ENCODE results near the gene MYO3B.
A peak's percentile ranks its signal among the peaks of the same experiment; 100 is the strongest.

Gene MYO3B

DNA sequence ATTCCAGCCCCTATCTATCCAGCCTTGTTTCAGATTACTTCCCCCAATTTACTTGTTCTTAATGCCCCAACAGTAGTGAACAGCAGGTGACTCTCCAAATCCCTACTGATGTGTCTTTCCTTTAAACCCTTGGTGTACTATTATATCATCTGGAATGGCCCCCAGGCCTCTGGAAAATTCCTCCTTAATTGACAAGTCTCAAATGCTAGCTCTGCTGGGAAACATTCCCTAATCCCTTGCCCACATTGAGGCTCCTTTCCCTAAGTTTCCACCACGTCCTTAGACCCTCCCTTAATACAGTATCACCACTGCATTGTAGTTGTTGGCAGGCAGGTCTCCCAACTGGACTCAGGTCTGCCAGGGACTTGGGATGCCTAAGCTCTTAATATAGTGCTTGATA is 41.0 kb downstream of the MYO3B start:
- H2BK5ac ChIP-seq (ENCODE audit: low read length), result no peak overlapping the region
- DNase-seq, result peak; percentile 25
- H2BK120ac ChIP-seq (ENCODE audit: low read depth, low read length), result no peak overlapping the region
- no peak overlapping the region for H2AK5ac ChIP-seq (ENCODE audit: low read length)
- no peak overlapping the region for H3K23ac ChIP-seq (ENCODE audit: low read length)
- no peak overlapping the region for H3K9ac ChIP-seq (ENCODE audit: low read length)
- no peak overlapping the region for H3K4me2 ChIP-seq (ENCODE audit: low read length)
- H2BK15ac ChIP-seq (replicated peaks; ENCODE audit: low read depth), result no peak overlapping the region
- H3K4me1 ChIP-seq (ENCODE audit: control insufficient read depth, low read depth, low read length), result peaks cover 10% of the 10 kb centered on the region
- no peak overlapping the region for H4K5ac ChIP-seq (ENCODE audit: low read length)
- no peaks in the 10 kb centered on the region for H3K79me1 ChIP-seq (ENCODE audit: low read length)
- no CpG with 5 or more reads among the region's 1 CpG for WGBS (ENCODE audit: extremely low coverage, insufficient coverage, low lambda C conversion rate)
- H3K27ac ChIP-seq (ENCODE audit: low read depth, low read length), result no peak overlapping the region
- no peaks in the 10 kb centered on the region for H3K36me3 ChIP-seq (ENCODE audit: control insufficient read depth, insufficient read depth, low read length)
- no peaks in the 10 kb centered on the region for H3K27me3 ChIP-seq (ENCODE audit: insufficient read depth, low read length, poor library complexity)
- H3K18ac ChIP-seq (ENCODE audit: low read length), result no peak overlapping the region
- no peak overlapping the region for H4K8ac ChIP-seq (ENCODE audit: low read depth, low read length)
- H3K4me3 ChIP-seq (ENCODE audit: low read length), result no peak overlapping the region
- no peaks in the 10 kb centered on the region for H3K79me2 ChIP-seq (ENCODE audit: control insufficient read depth, insufficient read depth, low read length)
- peak overlapping the region; percentile 2 for H3K4ac ChIP-seq (ENCODE audit: low read depth, low read length)
- no peak overlapping the region for H3K56ac ChIP-seq (ENCODE audit: low read length)

- Histone ChIP-seq H3K18ac (ENCODE audit: low read length) (peak overlapping the region; percentile 88), H2BK15ac (replicated peaks; ENCODE audit: low read depth) (no peak overlapping the region), H3K36me3 (ENCODE audit: control insufficient read depth, insufficient read depth, low read length) (no peaks in the 10 kb centered on the region), H3K23ac (ENCODE audit: low read length) (no peak overlapping the region), H3K4ac (ENCODE audit: low read depth, low read length) (peak overlapping the region; percentile 79), H2BK120ac (ENCODE audit: low read depth, low read length) (peak overlapping the region; percentile 90), H3K27me3 (ENCODE audit: insufficient read depth, low read length, poor library complexity) (no peaks in the 10 kb centered on the region), H4K5ac (ENCODE audit: low read length) (no peak overlapping the region), H3K56ac (ENCODE audit: low read length) (no peak overlapping the region), H2AK5ac (ENCODE audit: low read length) (no peak overlapping the region), H3K4me3 (ENCODE audit: low read length) (no peak overlapping the region), H2BK5ac (ENCODE audit: low read length) (peak overlapping the region; percentile 54), H4K8ac (ENCODE audit: low read depth, low read length) (no peak overlapping the region), H3K9ac (ENCODE audit: low read length) (no peak overlapping the region), H3K79me1 (ENCODE audit: low read length) (no peaks in the 10 kb centered on the region), H3K4me1 (ENCODE audit: control insufficient read depth, low read depth, low read length) (peaks cover 2% of the 10 kb centered on the region), H3K27ac (ENCODE audit: low read depth, low read length) (no peak overlapping the region), H3K4me2 (ENCODE audit: low read length) (no peak overlapping the region), H3K79me2 (ENCODE audit: control insufficient read depth, insufficient read depth, low read length) (no peaks in the 10 kb centered on the region)
- no CpG with 5 or more reads among the region's 6 CpGs for WGBS (ENCODE audit: extremely low coverage, insufficient coverage, low lambda C conversion rate)
- DNase-seq, result no peak
These were observed 43.7 kb downstream of the MYO3B start for GRCh38 chr2:170221317-170222288.

DNA sequence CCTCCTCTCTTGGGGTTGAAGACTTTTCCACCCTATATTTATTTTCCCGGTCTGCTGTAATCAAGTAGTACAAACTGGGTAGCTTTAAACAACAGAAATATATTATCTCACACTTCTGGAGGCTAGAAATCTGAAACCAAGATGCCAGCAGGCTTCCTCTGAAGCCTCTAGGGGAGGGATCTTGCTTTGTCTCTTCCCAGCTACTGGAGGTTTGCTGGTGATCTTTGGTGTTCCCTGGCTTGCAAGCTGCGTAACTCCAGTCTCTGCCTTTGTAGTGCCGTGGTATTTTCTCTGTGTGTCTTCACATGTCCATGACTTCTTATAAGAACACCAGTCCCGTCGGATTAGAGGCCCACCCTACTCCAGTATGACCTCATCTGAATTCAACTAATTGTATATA is 44.4 kb downstream of the MYO3B start:
- peak overlapping the region; percentile 29 for H2BK120ac ChIP-seq (ENCODE audit: low read depth, low read length)
- no peak overlapping the region for H3K9ac ChIP-seq (ENCODE audit: low read length)
- H3K27me3 ChIP-seq (ENCODE audit: insufficient read depth, low read length, poor library complexity), result no peaks in the 10 kb centered on the region
- no peak overlapping the region for H2AK5ac ChIP-seq (ENCODE audit: low read length)
- no peak overlapping the region for H2BK5ac ChIP-seq (ENCODE audit: low read length)
- H4K8ac ChIP-seq (ENCODE audit: low read depth, low read length), result no peak overlapping the region
- no peaks in the 10 kb centered on the region for H3K36me3 ChIP-seq (ENCODE audit: control insufficient read depth, insufficient read depth, low read length)
- WGBS (ENCODE audit: extremely low coverage, insufficient coverage, low lambda C conversion rate), result no CpG with 5 or more reads among the region's 5 CpGs
- H3K79me1 ChIP-seq (ENCODE audit: low read length), result no peaks in the 10 kb centered on the region
- H3K4ac ChIP-seq (ENCODE audit: low read depth, low read length), result no peak overlapping the region
- no peak overlapping the region for H3K4me3 ChIP-seq (ENCODE audit: low read length)
- H3K18ac ChIP-seq (ENCODE audit: low read length), result no peak overlapping the region
- H4K5ac ChIP-seq (ENCODE audit: low read length), result no peak overlapping the region
- no peaks in the 10 kb centered on the region for H3K79me2 ChIP-seq (ENCODE audit: control insufficient read depth, insufficient read depth, low read length)
- no peak overlapping the region for H3K56ac ChIP-seq (ENCODE audit: low read length)
- no peak overlapping the region for H3K27ac ChIP-seq (ENCODE audit: low read depth, low read length)
- peak; percentile 59 for DNase-seq
- peaks cover 2% of the 10 kb centered on the region for H3K4me1 ChIP-seq (ENCODE audit: control insufficient read depth, low read depth, low read length)
- H3K4me2 ChIP-seq (ENCODE audit: low read length), result no peak overlapping the region
- no peak overlapping the region for H3K23ac ChIP-seq (ENCODE audit: low read length)
- no peak overlapping the region for H2BK15ac ChIP-seq (replicated peaks; ENCODE audit: low read depth)

- H4K8ac ChIP-seq (ENCODE audit: low read depth, low read length), result no peak overlapping the region
- no peak overlapping the region for H2BK120ac ChIP-seq (ENCODE audit: low read depth, low read length)
- no peak overlapping the region for H3K4me3 ChIP-seq (ENCODE audit: low read length)
- H3K79me2 ChIP-seq (ENCODE audit: control insufficient read depth, insufficient read depth, low read length), result no peaks in the 10 kb centered on the region
- no peak overlapping the region for H3K9ac ChIP-seq (ENCODE audit: low read length)
- H2BK15ac ChIP-seq (replicated peaks; ENCODE audit: low read depth), result no peak overlapping the region
- no peak overlapping the region for H4K5ac ChIP-seq (ENCODE audit: low read length)
- WGBS (ENCODE audit: extremely low coverage, insufficient coverage, low lambda C conversion rate), result no CpG with 5 or more reads among the region's 2 CpGs
- no peak overlapping the region for H3K4me2 ChIP-seq (ENCODE audit: low read length)
- no peak overlapping the region for H3K18ac ChIP-seq (ENCODE audit: low read length)
- H3K23ac ChIP-seq (ENCODE audit: low read length), result no peak overlapping the region
- no peak overlapping the region for H2AK5ac ChIP-seq (ENCODE audit: low read length)
- peaks cover 2% of the 10 kb centered on the region for H3K4me1 ChIP-seq (ENCODE audit: control insufficient read depth, low read depth, low read length)
- H3K79me1 ChIP-seq (ENCODE audit: low read length), result no peaks in the 10 kb centered on the region
- no peaks in the 10 kb centered on the region for H3K36me3 ChIP-seq (ENCODE audit: control insufficient read depth, insufficient read depth, low read length)
- H3K27ac ChIP-seq (ENCODE audit: low read depth, low read length), result no peak overlapping the region
- DNase-seq, result no peak
- H3K4ac ChIP-seq (ENCODE audit: low read depth, low read length), result no peak overlapping the region
- H3K56ac ChIP-seq (ENCODE audit: low read length), result peak overlapping the region; percentile 63
- H3K27me3 ChIP-seq (ENCODE audit: insufficient read depth, low read length, poor library complexity), result no peaks in the 10 kb centered on the region
- no peak overlapping the region for H2BK5ac ChIP-seq (ENCODE audit: low read length)
These were observed 44.9 kb downstream of the MYO3B start for GRCh38 chr2:170222842-170223241.

- DNase-seq, result no peak
- Histone ChIP-seq H3K27ac (ENCODE audit: low read depth, low read length) (no peak overlapping the region), H3K23ac (ENCODE audit: low read length) (no peak overlapping the region), H2BK120ac (ENCODE audit: low read depth, low read length) (no peak overlapping the region), H3K9ac (ENCODE audit: low read length) (no peak overlapping the region), H3K36me3 (ENCODE audit: control insufficient read depth, insufficient read depth, low read length) (no peaks in the 10 kb centered on the region), H2BK5ac (ENCODE audit: low read length) (no peak overlapping the region), H3K18ac (ENCODE audit: low read length) (no peak overlapping the region), H3K79me1 (ENCODE audit: low read length) (no peaks in the 10 kb centered on the region), H3K4me2 (ENCODE audit: low read length) (no peak overlapping the region), H2AK5ac (ENCODE audit: low read length) (no peak overlapping the region), H4K8ac (ENCODE audit: low read depth, low read length) (no peak overlapping the region), H3K4me1 (ENCODE audit: control insufficient read depth, low read depth, low read length) (peaks cover 2% of the 10 kb centered on the region), H3K4me3 (ENCODE audit: low read length) (no peak overlapping the region), H3K56ac (ENCODE audit: low read length) (no peak overlapping the region), H2BK15ac (replicated peaks; ENCODE audit: low read depth) (no peak overlapping the region), H4K5ac (ENCODE audit: low read length) (no peak overlapping the region), H3K27me3 (ENCODE audit: insufficient read depth, low read length, poor library complexity) (no peaks in the 10 kb centered on the region), H3K79me2 (ENCODE audit: control insufficient read depth, insufficient read depth, low read length) (no peaks in the 10 kb centered on the region), H3K4ac (ENCODE audit: low read depth, low read length) (no peak overlapping the region)
- no CpG with 5 or more reads among the region's 7 CpGs for whole genome bisulfite sequencing (ENCODE audit: extremely low coverage, insufficient coverage, low lambda C conversion rate)
These were observed 46.8 kb downstream of the MYO3B start for GRCh38 chr2:170224692-170225294.
